Ishikawa (cell line): Measurements from ENCODE around the gene NACC2.

Source experiments
- EP300 ChIP-seq: IDR thresholded peaks from 2 replicates; pipeline ENCODE4 v1.6.1; 2012; ENCODE audit warnings: borderline replicate concordance
- FOXM1 ChIP-seq: IDR thresholded peaks from 2 replicates; pipeline ENCODE4 v1.6.1; 2012; ENCODE audit warnings: low read depth, borderline replicate concordance
- YY1 ChIP-seq: IDR thresholded peaks from 2 replicates; pipeline ENCODE4 v1.6.1; 2012; ENCODE audit warnings: low read depth
- TF ChIP-seq, protein P1 (sequence below): IDR thresholded peaks from 2 replicates; pipeline ENCODE4 v1.6.1; 2012; ENCODE audit warnings: low read depth, mild to moderate bottlenecking

DNA sequence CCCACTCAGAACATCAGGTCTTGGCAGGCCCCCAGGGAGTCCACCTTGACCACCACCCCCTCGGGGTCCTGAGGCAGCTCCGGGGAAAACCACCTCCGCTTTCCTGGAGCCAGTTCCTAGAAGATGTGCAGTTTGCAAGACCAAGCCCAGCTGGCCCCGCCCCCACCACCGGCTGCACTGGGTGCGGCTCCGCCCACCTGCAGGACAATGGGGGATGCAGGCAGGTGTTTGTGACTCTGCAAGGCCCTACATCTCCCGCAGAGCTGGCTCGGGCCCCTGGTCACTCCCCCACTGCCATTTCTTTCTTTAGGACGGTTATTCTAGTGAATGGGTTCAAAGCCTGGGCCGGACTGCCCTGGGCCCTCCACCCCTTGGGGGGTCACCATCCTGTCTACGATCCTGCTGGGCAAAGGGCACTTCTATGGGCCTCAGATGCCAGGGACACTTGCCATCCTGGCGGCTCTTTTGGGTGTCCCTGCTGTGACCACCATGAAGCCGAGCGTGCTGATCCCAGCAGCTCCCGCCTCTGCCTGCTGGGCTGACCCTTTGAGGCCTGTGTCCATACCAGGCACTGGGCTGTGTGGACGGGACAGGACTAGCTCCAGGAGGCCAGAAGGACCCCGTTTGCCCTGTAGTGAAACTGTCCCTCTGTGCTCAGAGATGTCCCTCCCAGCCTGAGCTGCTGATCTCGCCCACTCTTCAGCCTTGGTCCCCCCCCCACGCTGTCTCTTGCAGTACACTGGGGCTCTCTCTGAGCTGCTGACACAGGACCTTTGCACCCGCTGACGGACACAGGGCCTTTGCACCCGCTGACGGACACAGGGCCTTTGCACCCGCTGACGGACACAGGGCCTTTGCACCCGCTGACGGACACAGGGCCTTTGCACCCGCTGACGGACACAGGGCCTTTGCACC is 5.9 kb upstream of the NACC2 start:
- TF ChIP-seq FOXM1 (no peak), EP300 (peak; percentile 38; the same call in 1 of the 2 replicates), YY1 (no peak)
- TF ChIP-seq, protein P1, sequence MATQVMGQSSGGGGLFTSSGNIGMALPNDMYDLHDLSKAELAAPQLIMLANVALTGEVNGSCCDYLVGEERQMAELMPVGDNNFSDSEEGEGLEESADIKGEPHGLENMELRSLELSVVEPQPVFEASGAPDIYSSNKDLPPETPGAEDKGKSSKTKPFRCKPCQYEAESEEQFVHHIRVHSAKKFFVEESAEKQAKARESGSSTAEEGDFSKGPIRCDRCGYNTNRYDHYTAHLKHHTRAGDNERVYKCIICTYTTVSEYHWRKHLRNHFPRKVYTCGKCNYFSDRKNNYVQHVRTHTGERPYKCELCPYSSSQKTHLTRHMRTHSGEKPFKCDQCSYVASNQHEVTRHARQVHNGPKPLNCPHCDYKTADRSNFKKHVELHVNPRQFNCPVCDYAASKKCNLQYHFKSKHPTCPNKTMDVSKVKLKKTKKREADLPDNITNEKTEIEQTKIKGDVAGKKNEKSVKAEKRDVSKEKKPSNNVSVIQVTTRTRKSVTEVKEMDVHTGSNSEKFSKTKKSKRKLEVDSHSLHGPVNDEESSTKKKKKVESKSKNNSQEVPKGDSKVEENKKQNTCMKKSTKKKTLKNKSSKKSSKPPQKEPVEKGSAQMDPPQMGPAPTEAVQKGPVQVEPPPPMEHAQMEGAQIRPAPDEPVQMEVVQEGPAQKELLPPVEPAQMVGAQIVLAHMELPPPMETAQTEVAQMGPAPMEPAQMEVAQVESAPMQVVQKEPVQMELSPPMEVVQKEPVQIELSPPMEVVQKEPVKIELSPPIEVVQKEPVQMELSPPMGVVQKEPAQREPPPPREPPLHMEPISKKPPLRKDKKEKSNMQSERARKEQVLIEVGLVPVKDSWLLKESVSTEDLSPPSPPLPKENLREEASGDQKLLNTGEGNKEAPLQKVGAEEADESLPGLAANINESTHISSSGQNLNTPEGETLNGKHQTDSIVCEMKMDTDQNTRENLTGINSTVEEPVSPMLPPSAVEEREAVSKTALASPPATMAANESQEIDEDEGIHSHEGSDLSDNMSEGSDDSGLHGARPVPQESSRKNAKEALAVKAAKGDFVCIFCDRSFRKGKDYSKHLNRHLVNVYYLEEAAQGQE, result no peak
